Neuronal stem cell (in vitro differentiated cells): ENCODE results near the gene CYTH2.

ENCODE experiments used
- DNase-seq: peaks from one replicate; pipeline ENCODE4 v3.0.0-alpha.2; 2013; ENCODE audit warnings: low spot score
- H2AFZ ChIP-seq: one replicate; pipeline ENCODE4 v1.6.1; 2013; ENCODE audit warnings: mild to moderate bottlenecking, low read length, inconsistent platforms
- H2AK5ac ChIP-seq: 2 replicates; pipeline ENCODE4 v1.6.1; 2013; ENCODE audit warnings: low read depth, mild to moderate bottlenecking, inconsistent platforms, low read length, moderate library complexity, mixed read lengths
- H2BK120ac ChIP-seq: 2 replicates; pipeline ENCODE4 v1.6.1; 2013; ENCODE audit warnings: low read depth, mild to moderate bottlenecking, inconsistent platforms, low read length, moderate library complexity, mixed read lengths
- H2BK12ac ChIP-seq: one replicate; pipeline ENCODE4 v1.6.1; 2013; ENCODE audit warnings: low read length, inconsistent platforms
- H2BK15ac ChIP-seq: 2 replicates; pipeline ENCODE4 v1.6.1; 2013; ENCODE audit warnings: mild to moderate bottlenecking, low read length, inconsistent platforms, mixed read lengths
- H2BK5ac ChIP-seq: one replicate; pipeline ENCODE4 v1.6.1; 2013; ENCODE audit warnings: inconsistent platforms, mild to moderate bottlenecking, low read length, moderate library complexity
- H3K14ac ChIP-seq: one replicate; pipeline ENCODE4 v1.6.1; 2013; ENCODE audit warnings: low read length, inconsistent platforms
- H3K18ac ChIP-seq: 2 replicates; pipeline ENCODE4 v1.6.1; 2013; ENCODE audit warnings: low read length, inconsistent platforms
- H3K23ac ChIP-seq: 2 replicates; pipeline ENCODE4 v1.6.1; 2013; ENCODE audit warnings: low read depth, mild to moderate bottlenecking, mixed read lengths, low read length, inconsistent platforms; ENCODE audit not compliant: poor library complexity
- H3K27ac ChIP-seq: replicated peaks from 3 replicates; pipeline ENCODE4 v1.5.1; 2013; ENCODE audit warnings: low read length, inconsistent platforms
- H3K27me3 ChIP-seq, 3 experiments: 2 replicates each; pipeline ENCODE4 v1.6.1; 2013; ENCODE audit warnings: low read length in 3 of 3, mild to moderate bottlenecking in 2 of 3, inconsistent platforms in 1 of 3, low read depth in 1 of 3, mixed read lengths in 1 of 3, moderate library complexity in 1 of 3; ENCODE audit not compliant: control insufficient read depth in 3 of 3, insufficient read depth in 3 of 3
- H3K36me3 ChIP-seq, 2 donors: replicated peaks in 1 of 2; 2 replicates each; pipeline ENCODE4 v1.6.1; 2013; ENCODE audit warnings: low read length in 2 of 2; ENCODE audit not compliant: control insufficient read depth in 2 of 2, insufficient read depth in 2 of 2
- H3K4ac ChIP-seq: 2 replicates; pipeline ENCODE4 v1.6.1; 2013; ENCODE audit warnings: inconsistent platforms, mild to moderate bottlenecking, low read length, moderate library complexity
- H3K4me1 ChIP-seq, 2 donors: 1 replicate in 1 of 2; 2 replicates in 1 of 2; pipeline ENCODE4 v1.6.1; 2013; ENCODE audit warnings: low read length in 2 of 2, low read depth in 1 of 2; ENCODE audit not compliant: control insufficient read depth in 2 of 2, insufficient read depth in 1 of 2
- H3K4me2 ChIP-seq: one replicate; pipeline ENCODE4 v1.6.1; 2013; ENCODE audit warnings: mild to moderate bottlenecking, low read length, inconsistent platforms; ENCODE audit not compliant: insufficient read depth, poor library complexity, severe bottlenecking
- H3K4me3 ChIP-seq, 2 donors: 2 replicates each; pipeline ENCODE4 v1.5.1; 2013; ENCODE audit warnings: low read length in 2 of 2, mild to moderate bottlenecking in 2 of 2, inconsistent platforms in 1 of 2, moderate library complexity in 1 of 2
- H3K79me1 ChIP-seq: one replicate; pipeline ENCODE4 v1.6.1; 2013; ENCODE audit warnings: low read depth, mild to moderate bottlenecking, inconsistent platforms, low read length, moderate library complexity
- H3K9ac ChIP-seq: one replicate; pipeline ENCODE4 v1.6.1; 2013; ENCODE audit warnings: mild to moderate bottlenecking, low read depth, low read length, inconsistent platforms; ENCODE audit not compliant: poor library complexity
- H3K9me3 ChIP-seq, 2 donors: replicated peaks in 1 of 2; 2 replicates each; pipeline versions ENCODE3 to v1.6.1; 2013; ENCODE audit warnings: low read length in 2 of 2, mild to moderate bottlenecking in 2 of 2, inconsistent platforms in 1 of 2, low read depth in 1 of 2, mixed read lengths in 1 of 2, moderate library complexity in 1 of 2; ENCODE audit not compliant: control insufficient read depth in 2 of 2, insufficient read depth in 1 of 2
- H4K8ac ChIP-seq: one replicate; pipeline ENCODE4 v1.6.1; 2013; ENCODE audit warnings: low read depth, mild to moderate bottlenecking, inconsistent platforms, low read length, moderate library complexity
- H4K91ac ChIP-seq: one replicate; pipeline ENCODE4 v1.6.1; 2013; ENCODE audit warnings: low read length, low read depth, mild to moderate bottlenecking, inconsistent platforms; ENCODE audit not compliant: poor library complexity
- whole genome bisulfite sequencing, 2 donors: extraction: QIAGEN DNeasy Blood & Tissue Kit; methylation state at CpG; one replicate each; pipeline ENCODE4 v1.1.7; 2013; ENCODE audit warnings: missing lambda C conversion rate in 2 of 2, mixed read lengths in 1 of 2; ENCODE audit not compliant: insufficient read length in 2 of 2, insufficient replicate concordance in 1 of 2; ENCODE audit errors: extremely low coverage in 2 of 2; 5-methylcytosine and 5-hydroxymethylcytosine counted together

CYTH2 gene

DNA sequence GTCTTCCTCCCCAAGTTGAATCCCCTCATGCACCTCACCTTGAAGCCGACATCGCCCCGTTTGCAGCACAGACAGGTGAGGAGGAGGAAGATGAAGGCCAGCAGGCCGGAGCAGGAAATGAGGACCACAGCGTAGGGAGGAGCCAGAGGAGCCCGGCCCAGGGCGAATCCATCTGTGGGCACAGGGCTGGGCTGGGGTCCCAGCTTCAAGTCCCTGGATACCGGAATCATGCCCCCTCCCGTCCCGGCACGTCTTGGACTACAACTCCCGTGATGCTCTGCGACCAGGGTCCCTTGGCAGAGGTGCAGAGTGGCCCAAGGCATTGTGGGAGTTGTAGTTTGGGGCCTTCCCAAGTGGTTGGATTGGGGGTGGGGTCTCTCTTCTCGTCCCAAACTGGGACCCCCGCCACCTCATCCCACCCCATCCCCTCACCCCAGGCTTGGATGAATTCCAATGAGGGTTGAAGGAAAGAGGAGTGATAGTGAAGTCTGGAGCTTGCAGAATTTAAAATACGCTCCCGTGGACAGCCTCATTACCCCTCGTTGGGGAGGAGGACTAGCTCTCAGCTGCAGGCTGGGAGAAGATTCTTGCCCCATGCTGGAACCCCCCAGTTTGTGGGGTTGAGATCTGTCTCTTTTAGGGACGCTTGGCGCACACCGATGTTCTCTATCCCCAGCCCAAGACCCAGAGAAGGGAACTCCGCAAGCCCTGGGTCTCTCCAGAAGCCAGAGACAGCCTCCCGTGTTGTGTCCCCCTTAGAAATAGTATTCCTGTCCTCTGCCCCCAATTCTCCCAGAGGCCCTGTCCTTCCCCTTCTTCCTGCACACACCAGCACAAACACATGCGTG is 41.5 kb downstream of the CYTH2 start:
- no CpG with 5 or more reads among the region's 24 CpGs for WGBS, 2 donors
- no peak for DNase-seq
- peak overlapping the region; percentile 93 for H3K18ac ChIP-seq
- no peaks in the 10 kb centered on the region for H3K36me3 ChIP-seq
- peaks cover 4 to 10% of the 10 kb centered on the region in 2 donors for H3K4me1 ChIP-seq
- no peak overlapping the region for H3K27ac ChIP-seq
- H2BK15ac ChIP-seq, result peak overlapping the region; percentile 71
- peaks cover 0 to 18% (median 15%) of the 10 kb centered on the region in 3 experiments for H3K27me3 ChIP-seq
- no peak overlapping the region for H2BK120ac ChIP-seq
- H4K91ac ChIP-seq, result no peak overlapping the region
- H4K8ac ChIP-seq, result no peak overlapping the region
- peak overlapping the region; percentile 84 for H3K4me2 ChIP-seq
- no peaks in the 10 kb centered on the region for H3K9me3 ChIP-seq
- peak overlapping the region; percentile 76 for H2AFZ ChIP-seq
- no peak overlapping the region for H3K4ac ChIP-seq
- peak overlapping the region; percentile 44 for H3K23ac ChIP-seq
- H3K9ac ChIP-seq, result no peak overlapping the region
- no peak overlapping the region for H2BK12ac ChIP-seq
- no peak overlapping the region for H3K14ac ChIP-seq
- H3K79me1 ChIP-seq, result peaks cover 1% of the 10 kb centered on the region
- H3K4me3 ChIP-seq, result peak overlapping the region; percentile 26 to 77
- peak overlapping the region; percentile 85 for H2BK5ac ChIP-seq
- H2AK5ac ChIP-seq, result peak overlapping the region; percentile 64

DNA sequence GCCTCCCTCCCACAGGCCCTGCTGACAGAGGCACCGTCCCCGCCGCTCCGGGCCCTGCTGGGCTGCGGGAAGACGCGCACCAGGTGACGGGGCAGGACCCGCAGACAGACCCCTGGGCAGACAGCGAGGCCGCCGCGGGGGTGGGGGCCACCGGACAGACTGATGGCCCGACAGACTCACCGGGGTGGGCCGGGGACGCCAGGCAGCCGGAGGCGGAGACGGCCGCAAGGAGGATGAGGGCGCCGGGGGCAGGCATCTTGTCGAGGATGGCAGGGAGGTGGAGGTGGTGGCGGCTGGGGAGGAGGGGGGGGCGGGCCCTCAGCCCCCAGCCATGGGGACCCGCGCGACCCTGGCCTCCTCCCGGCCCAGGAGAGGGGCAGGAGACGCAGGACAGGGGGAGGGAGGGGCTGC is 42.2 kb downstream of the CYTH2 start:
- Histone ChIP-seq H3K27ac (no peak overlapping the region), H3K4ac (no peak overlapping the region)
- WGBS, 2 donors, result no CpG with 5 or more reads among the region's 32 CpGs

DNA sequence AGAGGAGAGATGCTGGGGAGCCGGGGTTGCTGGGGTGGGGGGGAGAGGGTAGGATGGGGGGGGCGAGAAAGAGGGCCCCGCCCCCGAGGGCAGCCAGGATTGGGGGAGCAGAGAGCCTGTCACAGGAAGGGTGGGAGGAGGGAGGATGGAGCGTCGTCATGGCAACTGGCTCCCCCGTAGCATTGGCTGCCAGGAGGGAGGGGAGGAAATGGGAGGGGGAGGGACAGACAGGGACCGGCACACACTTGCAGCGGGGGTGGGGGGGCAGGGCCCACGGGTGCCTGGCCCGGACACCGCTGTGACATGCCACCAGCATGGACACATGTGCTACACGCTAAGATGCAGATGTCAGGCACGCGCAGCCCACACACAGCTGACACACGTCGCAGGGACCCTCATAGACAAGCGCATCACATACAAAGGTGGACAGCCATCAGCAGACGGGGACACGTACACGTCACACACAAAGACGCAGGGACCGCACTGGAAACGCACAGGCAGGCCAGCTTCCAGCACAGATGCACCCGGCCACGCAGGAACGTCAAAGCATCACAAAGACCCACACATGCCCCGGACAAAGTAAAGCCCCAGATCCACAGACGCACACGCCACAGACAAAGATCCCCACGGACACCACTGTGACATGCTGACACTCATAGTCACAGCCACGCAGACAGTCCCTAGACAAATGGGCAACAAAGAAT is 42.8 kb downstream of the CYTH2 start, which contains the start of gene LMTK3:
Gene LMTK3 (minus strand): TSS at position 36 of the 704 bp plus-strand sequence. CDS start 259 bp downstream, outside the sequence.
- Histone ChIP-seq H2BK120ac (no peak within 1 kb of the TSS), H3K4me1 (peaks cover 4 to 11% of the 10 kb centered on the region in 2 donors), H4K91ac (peak within 1 kb of the TSS; percentile 4), H2AK5ac (peak within 1 kb of the TSS; percentile 64), H3K23ac (peak within 1 kb of the TSS; percentile 82), H4K8ac (no peak within 1 kb of the TSS), H3K4ac (no peak within 1 kb of the TSS), H3K14ac (peak within 1 kb of the TSS; percentile 95), H3K4me3 (peak within 1 kb of the TSS; percentile 26 to 77), H3K4me2 (peak within 1 kb of the TSS; percentile 84), H2BK12ac (no peak within 1 kb of the TSS), H3K27ac (no peak within 1 kb of the TSS), H3K27me3 (peaks cover 0 to 18% (median 15%) of the 10 kb centered on the region in 3 experiments), H3K9ac (peak within 1 kb of the TSS; percentile 82), H3K18ac (peak within 1 kb of the TSS; percentile 96), H3K36me3 (no peaks in the 10 kb centered on the region), H2BK5ac (no peak within 1 kb of the TSS), H2AFZ (peak within 1 kb of the TSS; percentile 76), H3K9me3 (no peaks in the 10 kb centered on the region), H3K79me1 (peaks cover 1% of the 10 kb centered on the region), H2BK15ac (peak within 1 kb of the TSS; percentile 12)
- no CpG with 5 or more reads among the region's 32 CpGs for WGBS, 2 donors
- DNase-seq, result no peak

More for the DNA sequence above, 42.2 kb downstream of the CYTH2 start:
- Histone ChIP-seq H3K9ac (peak overlapping the region; percentile 82), H3K36me3 (no peaks in the 10 kb centered on the region), H3K27me3 (peaks cover 0 to 18% (median 15%) of the 10 kb centered on the region in 3 experiments), H2BK120ac (no peak overlapping the region), H3K14ac (peak overlapping the region; percentile 95), H2AK5ac (no peak overlapping the region), H2BK5ac (no peak overlapping the region), H3K18ac (peak overlapping the region; percentile 96), H3K23ac (peak overlapping the region; percentile 82), H2BK12ac (no peak overlapping the region), H3K79me1 (peaks cover 1% of the 10 kb centered on the region), H3K9me3 (no peaks in the 10 kb centered on the region), H3K4me3 (peak overlapping the region; percentile 26 to 77), H3K4me1 (peaks cover 4 to 10% of the 10 kb centered on the region in 2 donors), H4K91ac (no peak overlapping the region), H4K8ac (no peak overlapping the region), H2BK15ac (no peak overlapping the region), H3K4me2 (peak overlapping the region; percentile 84), H2AFZ (peak overlapping the region; percentile 76)
- no peak for DNase-seq
